ENCODE measurements around the gene ARAP1.

Gene ARAP1

GRCh38 chr11:72774499-72774898 is 22.3 kb upstream of the ARAP1 start:
- no peak for TF ChIP-seq POLR2A (IDR thresholded peaks at IDR 0.05; ENCODE audit: low read depth, low read length)
- no peak for TF ChIP-seq POU2F2 (IDR thresholded peaks at IDR 0.05; ENCODE audit: low read depth, low read length)
- TF ChIP-seq SPI1 (IDR thresholded peaks at IDR 0.05; ENCODE audit: low read depth, low read length), result no peak
- TF ChIP-seq POLR2AphosphoS5 (IDR thresholded peaks at IDR 0.05; ENCODE audit: low read depth, low read length), result no peak
- TF ChIP-seq PAX5 (IDR thresholded peaks at IDR 0.05; ENCODE audit: insufficient read depth, low read length, severe bottlenecking), result no peak
- TF ChIP-seq TAF1 (IDR thresholded peaks at IDR 0.05; ENCODE audit: low read depth, low read length), result no peak
- FAIRE-seq (no peak), DNase-seq (ENCODE audit: insufficient read length, low spot score) (no peak)

GRCh38 chr11:72773696-72774095 is 21.5 kb upstream of the ARAP1 start:
- TF ChIP-seq POU2F2 (IDR thresholded peaks at IDR 0.05; ENCODE audit: low read depth, low read length), result no peak
- no peak for TF ChIP-seq PAX5 (IDR thresholded peaks at IDR 0.05; ENCODE audit: insufficient read depth, low read length, severe bottlenecking)
- no peak for TF ChIP-seq SPI1 (IDR thresholded peaks at IDR 0.05; ENCODE audit: low read depth, low read length)
- TF ChIP-seq POLR2A (IDR thresholded peaks at IDR 0.05; ENCODE audit: low read depth, low read length), result no peak
- no peak for TF ChIP-seq TAF1 (IDR thresholded peaks at IDR 0.05; ENCODE audit: low read depth, low read length)
- no peak for TF ChIP-seq POLR2AphosphoS5 (IDR thresholded peaks at IDR 0.05; ENCODE audit: low read depth, low read length)
- FAIRE-seq, result no peak

GRCh38 chr11:72773291-72773690 is 21.1 kb upstream of the ARAP1 start:
- TF ChIP-seq POLR2A (IDR thresholded peaks at IDR 0.05; ENCODE audit: low read depth, low read length) (no peak), PAX5 (IDR thresholded peaks at IDR 0.05; ENCODE audit: insufficient read depth, low read length, severe bottlenecking) (no peak), POU2F2 (IDR thresholded peaks at IDR 0.05; ENCODE audit: low read depth, low read length) (no peak), SPI1 (IDR thresholded peaks at IDR 0.05; ENCODE audit: low read depth, low read length) (no peak), POLR2AphosphoS5 (IDR thresholded peaks at IDR 0.05; ENCODE audit: low read depth, low read length) (no peak), TAF1 (IDR thresholded peaks at IDR 0.05; ENCODE audit: low read depth, low read length) (no peak)
- FAIRE-seq, result no peak
- DNase-seq (ENCODE audit: insufficient read length, low spot score), result no peak

More at GRCh38 chr11:72773696-72774095, 21.5 kb upstream of the ARAP1 start:
- no peak for DNase-seq (ENCODE audit: insufficient read length, low spot score)

- DNase-seq (ENCODE audit: insufficient read length, low spot score), result no peak
- no peak for TF ChIP-seq SPI1 (IDR thresholded peaks at IDR 0.05; ENCODE audit: low read depth, low read length)
- no peak for TF ChIP-seq POU2F2 (IDR thresholded peaks at IDR 0.05; ENCODE audit: low read depth, low read length)
- TF ChIP-seq TAF1 (IDR thresholded peaks at IDR 0.05; ENCODE audit: low read depth, low read length), result no peak
- TF ChIP-seq POLR2AphosphoS5 (IDR thresholded peaks at IDR 0.05; ENCODE audit: low read depth, low read length), result no peak
- TF ChIP-seq POLR2A (IDR thresholded peaks at IDR 0.05; ENCODE audit: low read depth, low read length), result no peak
- TF ChIP-seq PAX5 (IDR thresholded peaks at IDR 0.05; ENCODE audit: insufficient read depth, low read length, severe bottlenecking), result no peak
- no peak for FAIRE-seq
These were observed 19.9 kb upstream of the ARAP1 start for GRCh38 chr11:72772059-72772458.

- DNase-seq (ENCODE audit: insufficient read length, low spot score) (no peak), FAIRE-seq (no peak)
- TF ChIP-seq TAF1 (IDR thresholded peaks at IDR 0.05; ENCODE audit: low read depth, low read length) (no peak), PAX5 (IDR thresholded peaks at IDR 0.05; ENCODE audit: insufficient read depth, low read length, severe bottlenecking) (no peak), POLR2A (IDR thresholded peaks at IDR 0.05; ENCODE audit: low read depth, low read length) (no peak), SPI1 (IDR thresholded peaks at IDR 0.05; ENCODE audit: low read depth, low read length) (no peak), POU2F2 (IDR thresholded peaks at IDR 0.05; ENCODE audit: low read depth, low read length) (no peak), POLR2AphosphoS5 (IDR thresholded peaks at IDR 0.05; ENCODE audit: low read depth, low read length) (no peak)
These were observed 19.3 kb upstream of the ARAP1 start for GRCh38 chr11:72771507-72771906.

- FAIRE-seq (no peak), DNase-seq (ENCODE audit: insufficient read length, low spot score) (no peak)
- no peak for TF ChIP-seq PAX5 (IDR thresholded peaks at IDR 0.05; ENCODE audit: insufficient read depth, low read length, severe bottlenecking)
- no peak for TF ChIP-seq POLR2AphosphoS5 (IDR thresholded peaks at IDR 0.05; ENCODE audit: low read depth, low read length)
- no peak for TF ChIP-seq TAF1 (IDR thresholded peaks at IDR 0.05; ENCODE audit: low read depth, low read length)
- no peak for TF ChIP-seq POU2F2 (IDR thresholded peaks at IDR 0.05; ENCODE audit: low read depth, low read length)
- no peak for TF ChIP-seq POLR2A (IDR thresholded peaks at IDR 0.05; ENCODE audit: low read depth, low read length)
- no peak for TF ChIP-seq SPI1 (IDR thresholded peaks at IDR 0.05; ENCODE audit: low read depth, low read length)
These were observed 18.6 kb upstream of the ARAP1 start for GRCh38 chr11:72770799-72771198.

GRCh38 chr11:72769680-72770079 is 17.5 kb upstream of the ARAP1 start:
- no peak for TF ChIP-seq POU2F2 (IDR thresholded peaks at IDR 0.05; ENCODE audit: low read depth, low read length)
- TF ChIP-seq POLR2AphosphoS5 (IDR thresholded peaks at IDR 0.05; ENCODE audit: low read depth, low read length), result no peak
- no peak for TF ChIP-seq SPI1 (IDR thresholded peaks at IDR 0.05; ENCODE audit: low read depth, low read length)
- TF ChIP-seq PAX5 (IDR thresholded peaks at IDR 0.05; ENCODE audit: insufficient read depth, low read length, severe bottlenecking), result no peak
- TF ChIP-seq POLR2A (IDR thresholded peaks at IDR 0.05; ENCODE audit: low read depth, low read length), result no peak
- DNase-seq (ENCODE audit: insufficient read length, low spot score) (no peak), FAIRE-seq (no peak)

- TF ChIP-seq POLR2A (IDR thresholded peaks at IDR 0.05; ENCODE audit: low read depth, low read length) (no peak), TAF1 (IDR thresholded peaks at IDR 0.05; ENCODE audit: low read depth, low read length) (no peak), POU2F2 (IDR thresholded peaks at IDR 0.05; ENCODE audit: low read depth, low read length) (no peak), POLR2AphosphoS5 (IDR thresholded peaks at IDR 0.05; ENCODE audit: low read depth, low read length) (no peak), SPI1 (IDR thresholded peaks at IDR 0.05; ENCODE audit: low read depth, low read length) (no peak), PAX5 (IDR thresholded peaks at IDR 0.05; ENCODE audit: insufficient read depth, low read length, severe bottlenecking) (no peak)
- FAIRE-seq (no peak), DNase-seq (ENCODE audit: insufficient read length, low spot score) (no peak)
These were observed 16.4 kb upstream of the ARAP1 start for GRCh38 chr11:72768581-72768980.

- TF ChIP-seq POLR2A (IDR thresholded peaks at IDR 0.05; ENCODE audit: low read depth, low read length) (no peak), POU2F2 (IDR thresholded peaks at IDR 0.05; ENCODE audit: low read depth, low read length) (no peak), POLR2AphosphoS5 (IDR thresholded peaks at IDR 0.05; ENCODE audit: low read depth, low read length) (no peak), SPI1 (IDR thresholded peaks at IDR 0.05; ENCODE audit: low read depth, low read length) (no peak), TAF1 (IDR thresholded peaks at IDR 0.05; ENCODE audit: low read depth, low read length) (no peak), PAX5 (IDR thresholded peaks at IDR 0.05; ENCODE audit: insufficient read depth, low read length, severe bottlenecking) (no peak)
- no peak for FAIRE-seq
- no peak for DNase-seq (ENCODE audit: insufficient read length, low spot score)
These were observed 15.2 kb upstream of the ARAP1 start for GRCh38 chr11:72767203-72768062.
